NCI-H1694 treated with DMSO at 0.1 percent for 48 hours (cell line): ENCODE measurements around the gene SLC35F1.
"Not testable (repeated sequence)": the region's sequence is repeated elsewhere in the genome, so short reads cannot be mapped to it uniquely, and the experiment has no call there.

Experiments used
- DNase-seq: peaks from one replicate; lab custom pipeline; 2025; lab: John Stamatoyannopoulos, UW

SLC35F1 gene

DNA sequence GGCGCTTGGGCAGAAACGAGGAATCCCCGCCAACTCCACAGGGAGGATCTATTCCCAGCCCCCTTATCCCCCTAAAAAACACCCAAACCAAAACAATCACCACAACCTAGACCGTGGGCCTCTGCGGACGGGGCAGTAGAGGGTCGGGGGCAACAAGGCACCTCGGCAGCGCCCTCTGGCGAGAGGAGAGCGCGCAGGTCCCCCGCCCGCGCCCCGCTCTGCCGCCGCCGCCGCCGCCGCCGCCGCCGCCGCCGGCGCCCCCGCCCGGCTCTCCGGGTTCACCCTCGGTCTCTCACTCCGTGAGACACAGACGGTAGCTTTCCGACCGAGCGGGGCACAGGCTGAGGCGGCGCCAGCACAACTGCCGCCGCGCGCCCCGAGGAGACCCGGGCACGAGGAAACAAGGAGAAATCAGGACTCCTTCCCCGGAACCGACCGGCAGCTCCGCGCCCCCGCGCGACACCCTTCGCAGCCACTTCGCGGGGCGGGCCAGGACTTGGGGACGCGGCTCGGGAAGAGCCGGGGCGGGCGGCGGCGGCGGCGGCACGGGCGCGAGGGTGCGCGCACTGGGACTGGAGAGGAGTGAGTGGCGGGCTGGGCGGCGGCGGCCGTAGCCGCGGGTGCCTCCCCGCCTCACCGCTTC is at the start of gene SLC35F1:
TSS of gene SLC35F1 (plus strand) at position 307 of the 643 bp plus-strand sequence.
- DNase-seq = peak; percentile 4

DNA sequence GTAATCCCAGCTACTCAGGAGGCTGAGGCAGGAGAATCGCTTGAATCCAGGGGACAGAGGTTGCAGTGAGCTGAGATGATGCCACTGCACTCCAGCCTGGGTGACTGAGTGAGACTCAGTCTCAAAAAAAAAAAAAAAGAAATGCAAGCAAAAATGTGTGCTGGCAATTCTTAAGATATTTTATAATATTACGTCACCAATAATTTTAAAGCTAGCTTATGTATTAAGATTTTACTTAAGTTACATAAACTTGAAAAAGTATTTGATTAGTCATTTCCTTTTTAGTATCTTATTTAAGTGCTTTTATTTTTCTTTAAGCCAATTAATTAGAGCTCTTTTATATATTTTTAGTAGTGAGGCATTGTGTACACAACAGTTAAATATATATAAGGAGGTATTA is 48.5 kb upstream of the SLC35F1 start:
- DNase-seq = not testable (repeated sequence)

DNA sequence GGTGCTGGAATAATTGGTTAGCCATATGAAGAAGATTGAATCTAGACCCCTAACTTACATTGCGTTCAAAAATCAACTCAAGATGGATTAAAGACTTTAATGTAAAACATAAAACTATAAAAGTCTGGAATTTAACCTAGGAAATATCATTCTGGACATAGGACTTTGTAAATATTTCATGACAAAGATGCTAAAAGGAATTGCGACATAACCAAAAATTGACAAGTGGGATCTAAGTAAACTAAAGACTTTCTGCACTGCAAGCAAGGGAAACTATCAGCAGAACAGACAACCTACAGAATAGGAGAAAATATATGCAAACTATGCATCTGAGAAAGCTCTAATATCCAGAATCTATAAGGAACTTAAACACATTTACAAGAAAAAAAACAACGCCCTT is 45.5 kb upstream of the SLC35F1 start:
- DNase-seq = no peak

- no peak for DNase-seq
Observed at GRCh38 chr6:117866561-117866960, 40.5 kb upstream of the SLC35F1 start.

GRCh38 chr6:117870486-117871242 is 36.4 kb upstream of the SLC35F1 start:
- no peak for DNase-seq

DNA sequence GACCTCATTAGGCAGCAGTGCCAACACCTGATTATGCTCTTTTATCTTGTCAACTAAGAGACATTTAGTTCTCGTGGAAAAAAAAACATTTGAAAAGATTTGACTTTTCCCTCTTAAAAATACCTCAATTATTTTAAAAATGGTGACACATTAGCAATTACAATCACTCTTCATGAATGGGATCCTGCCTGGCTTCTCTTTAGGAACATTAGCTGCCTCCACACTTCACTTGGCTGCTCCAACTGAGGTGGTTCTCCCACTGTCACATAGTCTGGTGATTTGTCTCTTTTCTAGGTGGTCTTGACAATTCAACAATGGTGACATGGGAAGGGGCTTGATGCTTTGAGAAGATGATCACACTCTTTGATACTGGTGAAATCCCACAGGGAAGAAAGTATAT is 26.2 kb upstream of the SLC35F1 start:
- no peak for DNase-seq

GRCh38 chr6:117890172-117890571 is 16.9 kb upstream of the SLC35F1 start:
- DNase-seq = no peak

DNA sequence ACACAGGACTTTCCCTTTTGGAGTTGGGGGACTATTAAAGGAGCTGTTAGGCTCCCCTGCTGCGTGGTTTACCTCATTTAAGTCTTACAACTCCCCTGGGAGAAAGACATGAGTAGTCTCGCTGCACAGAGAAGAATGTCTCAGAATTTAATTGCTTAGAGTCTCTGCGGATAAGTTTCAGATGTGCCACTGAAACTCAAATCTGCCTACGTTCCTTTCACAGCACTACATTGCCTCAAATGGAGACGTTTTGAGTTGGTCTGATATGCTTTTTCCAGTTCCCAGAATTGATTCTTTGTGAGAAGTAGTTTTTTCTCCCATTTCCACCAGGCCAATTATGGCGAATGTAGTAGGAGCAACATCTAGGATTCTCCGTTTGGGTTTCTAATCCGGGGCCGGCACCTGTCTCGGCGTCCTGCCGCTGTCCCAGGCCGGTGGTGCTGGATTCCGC is 532 bp upstream of the SLC35F1 start:
- DNase-seq = no peak

DNA sequence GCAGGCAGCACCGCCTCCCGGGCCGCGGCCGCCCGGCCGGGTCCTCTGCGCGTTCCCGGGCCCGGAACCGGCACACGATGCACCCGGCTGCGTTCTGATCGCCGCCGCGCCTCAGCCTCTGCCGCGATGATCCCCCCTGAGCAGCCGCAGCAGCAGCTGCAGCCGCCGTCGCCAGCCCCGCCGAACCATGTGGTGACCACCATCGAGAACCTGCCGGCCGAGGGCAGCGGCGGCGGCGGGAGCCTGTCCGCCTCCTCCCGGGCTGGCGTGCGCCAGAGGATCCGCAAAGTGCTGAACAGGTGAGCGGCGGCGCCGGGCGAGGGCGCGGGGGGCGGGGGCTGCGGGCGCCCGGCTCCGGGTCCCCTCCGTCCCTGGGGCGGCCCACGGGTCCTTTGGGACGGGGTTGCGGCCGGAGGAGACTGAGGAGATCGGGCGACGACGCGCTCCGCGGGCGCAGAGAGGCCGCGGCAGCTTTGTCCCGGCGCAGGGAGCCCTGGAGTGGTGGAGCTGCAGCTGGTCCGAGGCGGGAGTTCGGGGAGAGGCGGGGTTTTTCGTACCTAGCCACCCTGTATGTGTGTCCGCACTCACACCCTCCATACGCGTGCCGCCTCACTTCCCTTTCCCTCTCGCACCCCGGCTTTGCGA is 659 bp downstream of the SLC35F1 start:
- DNase-seq = no peak

GRCh38 chr6:117908246-117909068 is 1.4 kb downstream of the SLC35F1 start:
- DNase-seq = no peak

GRCh38 chr6:117909638-117910037 is 2.6 kb downstream of the SLC35F1 start:
- no peak for DNase-seq

- DNase-seq = no peak
Observed at GRCh38 chr6:117910549-117910948, 3.5 kb downstream of the SLC35F1 start.

- DNase-seq = no peak
Observed at GRCh38 chr6:117911150-117911549, 4.1 kb downstream of the SLC35F1 start.

GRCh38 chr6:117911660-117912059 is 4.6 kb downstream of the SLC35F1 start:
- DNase-seq = no peak

- no peak for DNase-seq
Observed at GRCh38 chr6:117915846-117916245, 8.8 kb downstream of the SLC35F1 start.

DNA sequence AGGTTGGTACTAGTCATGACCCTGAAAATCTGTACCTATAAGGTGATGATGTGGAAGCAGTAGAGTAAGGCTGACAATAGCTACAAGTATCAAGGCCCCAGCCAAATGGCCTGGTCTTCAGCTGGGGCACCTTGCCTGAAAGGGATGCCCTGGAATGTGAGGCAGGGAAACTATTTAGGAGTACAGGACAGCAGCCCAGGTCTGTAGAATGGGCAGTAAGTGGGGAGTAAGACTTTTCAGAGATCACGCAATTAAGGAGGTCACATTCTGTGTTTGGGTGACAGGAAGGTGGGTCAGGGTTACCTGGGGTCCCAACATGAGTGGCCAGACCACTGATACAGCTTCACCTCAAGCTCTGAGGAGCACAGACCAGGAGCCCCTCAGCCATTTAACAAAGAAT is 9.4 kb downstream of the SLC35F1 start:
- no peak for DNase-seq

- no peak for DNase-seq
Observed at GRCh38 chr6:117917176-117917575, 10.1 kb downstream of the SLC35F1 start.

DNA sequence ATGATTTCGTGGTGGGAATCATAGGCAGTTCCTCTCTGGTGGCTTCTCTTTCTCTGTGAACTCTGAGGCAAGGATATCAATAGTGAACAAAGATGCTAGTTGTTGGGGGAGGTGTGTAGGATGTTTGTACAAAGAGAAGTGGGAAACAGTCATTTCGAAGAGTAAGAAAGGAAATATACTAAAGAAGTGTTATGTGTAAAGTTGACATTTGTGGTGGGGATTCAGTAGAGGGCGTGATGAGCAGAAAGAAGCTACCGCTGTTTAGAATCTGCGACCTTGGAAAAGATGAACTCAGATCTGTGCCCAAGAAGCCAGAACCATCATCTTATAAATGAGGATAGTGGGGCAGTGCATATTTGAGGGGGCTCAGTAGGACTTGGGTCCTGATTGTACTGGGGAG is 11.4 kb downstream of the SLC35F1 start:
- no peak for DNase-seq

GRCh38 chr6:117919275-117919674 is 12.2 kb downstream of the SLC35F1 start:
- no peak for DNase-seq

GRCh38 chr6:117919775-117920729 is 13.0 kb downstream of the SLC35F1 start:
- DNase-seq = no peak

- DNase-seq = no peak
Observed at GRCh38 chr6:117924690-117925089, 17.6 kb downstream of the SLC35F1 start.
